ENCODE results near the gene NIT2.

NIT2 gene

GRCh38 chr3:100396967-100397366, 62.4 kb downstream of the NIT2 start:
- DNase-seq (ENCODE audit: low read depth, low spot score): no peak

DNA sequence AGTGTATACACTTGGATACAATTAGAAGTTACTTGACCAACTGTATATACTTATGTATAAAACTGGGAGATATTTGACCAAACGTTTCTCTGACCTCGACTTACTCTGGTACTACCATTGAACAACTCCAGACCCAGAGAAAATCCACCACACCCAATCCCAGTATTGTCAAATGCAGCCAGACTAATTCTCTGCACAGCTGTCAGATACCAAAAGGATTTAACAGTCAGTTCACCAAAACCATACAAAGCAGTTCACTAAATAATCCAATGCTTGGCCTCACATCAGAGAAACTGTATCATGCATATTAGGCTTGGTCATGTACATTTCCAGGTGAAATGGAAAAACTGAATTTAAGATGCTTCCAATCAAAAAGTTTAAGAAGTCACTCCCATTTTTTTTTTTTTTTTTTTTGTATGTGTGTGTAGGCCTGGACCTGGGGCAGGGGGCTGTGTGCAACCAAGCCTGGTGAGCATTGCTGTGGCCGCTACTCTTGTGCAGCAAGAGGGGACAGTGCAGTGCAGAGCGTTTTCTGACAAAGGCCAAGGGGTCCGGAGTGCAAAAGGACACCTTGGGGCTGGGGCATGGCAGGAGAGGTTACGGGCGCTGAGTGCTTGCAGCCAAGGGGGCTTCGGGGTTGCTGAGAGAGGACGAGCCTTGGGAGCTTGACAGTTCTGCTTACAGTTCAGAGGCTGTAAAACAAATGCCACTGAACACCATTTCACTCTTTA, 64.9 kb downstream of the NIT2 start:
- no peak for DNase-seq (ENCODE audit: low read depth, low spot score)

DNA sequence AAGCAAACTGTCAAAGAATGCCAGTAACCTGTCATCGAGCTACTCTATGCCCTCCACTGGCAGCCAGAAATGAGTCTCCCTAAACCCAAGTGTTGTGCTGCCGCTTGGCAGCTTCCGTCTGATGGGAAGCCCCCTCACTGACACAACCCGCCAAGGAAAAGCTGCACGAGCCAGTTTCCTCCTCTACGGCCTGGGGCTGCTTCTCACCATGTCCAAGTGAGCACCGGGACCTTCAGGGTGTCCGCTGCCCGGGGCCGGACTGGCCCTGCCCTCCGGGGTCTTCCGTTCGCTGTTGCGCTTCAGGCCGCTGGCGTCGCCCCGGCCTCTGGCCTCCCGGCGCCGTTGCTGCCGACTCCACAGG, 65.8 kb downstream of the NIT2 start:
- DNase-seq (ENCODE audit: low read depth, low spot score): no peak

- DNase-seq (ENCODE audit: low read depth, low spot score): peak; percentile 97
Observed at GRCh38 chr3:100400780-100401673, 66.5 kb downstream of the NIT2 start, which contains the start of the genes LNP1 and TOMM70. Gene LNP1 (plus strand): TSS chr3:100401539. CDS start chr3:100429730, 28,191 bp downstream. Gene TOMM70 (minus strand): TSS chr3:100401089. CDS start chr3:100400949, 140 bp downstream.

- no peak for DNase-seq (ENCODE audit: low read depth, low spot score)
Observed at GRCh38 chr3:100401674-100402041, 67.1 kb downstream of the NIT2 start.

GRCh38 chr3:100402256-100402655, 67.7 kb downstream of the NIT2 start:
- peak; percentile 39 for DNase-seq (ENCODE audit: low read depth, low spot score)

GRCh38 chr3:100402891-100403290, 68.3 kb downstream of the NIT2 start:
- DNase-seq (ENCODE audit: low read depth, low spot score): no peak

DNA sequence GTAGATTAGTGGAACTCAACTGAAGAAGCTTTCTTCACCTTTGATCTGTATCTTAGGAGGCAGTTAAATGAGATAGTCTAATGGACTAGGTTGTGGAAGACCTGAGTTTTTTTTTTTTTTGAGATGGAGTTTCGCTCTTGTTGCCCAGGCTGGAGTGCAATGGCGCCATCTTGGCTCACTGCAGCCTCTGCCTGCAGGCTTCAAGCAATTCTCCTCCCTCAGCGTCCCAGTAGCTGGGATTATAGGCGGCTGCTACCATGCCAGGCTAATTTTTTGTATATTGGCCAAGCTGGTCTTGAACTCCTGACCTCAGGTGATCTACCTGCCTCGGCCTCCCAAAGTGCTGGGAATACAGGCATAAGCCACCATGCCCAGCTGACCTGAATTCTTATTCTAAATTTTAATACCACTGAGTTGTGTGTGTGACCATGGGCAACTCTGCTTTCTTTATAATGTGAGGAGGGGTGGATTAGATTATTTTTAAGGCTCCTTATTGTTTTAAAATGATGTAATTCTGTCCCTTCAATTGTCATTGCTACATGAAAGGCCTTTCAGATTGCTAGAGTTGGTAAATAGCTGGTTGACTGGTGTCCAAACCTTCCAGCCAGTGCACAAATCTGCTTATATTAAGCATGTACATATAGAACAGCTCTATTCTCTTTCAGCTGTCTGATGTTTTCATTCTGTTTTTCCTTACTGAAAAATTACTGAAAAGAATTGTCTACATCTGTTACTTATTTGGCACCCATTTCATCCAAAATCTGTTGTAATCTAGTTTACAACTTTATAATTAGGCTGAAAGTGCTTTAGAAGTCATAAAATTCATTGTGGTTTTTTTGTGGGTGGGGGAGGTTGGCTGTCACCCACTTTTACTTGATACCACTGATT, 69.0 kb downstream of the NIT2 start:
- DNase-seq (ENCODE audit: low read depth, low spot score): no peak

GRCh38 chr3:100404250-100404548, 69.6 kb downstream of the NIT2 start:
- no peak for DNase-seq (ENCODE audit: low read depth, low spot score)

GRCh38 chr3:100407164-100407563, 72.6 kb downstream of the NIT2 start:
- no peak for DNase-seq (ENCODE audit: low read depth, low spot score)

DNA sequence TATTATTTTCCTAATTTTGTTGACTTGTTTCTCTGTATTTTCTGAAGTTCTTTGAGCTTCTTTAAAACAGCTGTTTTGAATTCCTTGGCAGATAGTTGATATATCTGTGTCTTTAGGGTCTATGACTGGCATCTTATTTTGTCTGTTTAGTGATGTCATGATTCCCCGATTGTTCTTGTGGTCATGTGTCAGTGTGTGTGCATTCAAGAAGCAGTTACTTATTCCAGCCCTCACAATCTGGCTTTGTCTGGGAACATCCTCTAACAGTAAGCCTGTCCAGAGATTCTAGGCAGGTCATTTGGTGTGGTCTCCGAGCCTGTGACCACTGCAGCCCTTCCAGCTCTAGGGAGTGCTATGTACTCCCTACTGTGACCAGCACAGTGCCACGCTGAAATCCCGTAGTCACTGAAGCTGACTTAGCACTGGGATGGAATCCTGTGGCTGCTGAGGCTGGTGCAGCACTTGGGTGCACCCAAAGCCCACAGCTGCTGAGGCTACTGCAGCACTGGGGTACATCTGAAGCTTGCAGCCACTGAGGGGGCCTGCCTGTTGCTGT, 73.5 kb downstream of the NIT2 start:
- DNase-seq (ENCODE audit: low read depth, low spot score): no peak
